Natural killer cell (primary cell): ENCODE results near the gene SLC25A48. TPM values are rescaled to one million over a fixed set of nuclear protein-coding genes. Genes with fewer than 3 reads are reported as not detected.

Experiments
- ATAC-seq, 3 donors: fragments of 150-1000 bp in 2 of 3; fragments of 200-7000 bp in 1 of 3; cut with Tn5 transposase; 1 replicate in 1 of 3; 2 replicates in 2 of 3; pipeline ENCODE4 v1.10.0; 2021; ENCODE audit warnings: mild to moderate bottlenecking in 2 of 3, moderate library complexity in 2 of 3
- DNase-seq, 2 donors: peaks; one replicate each; pipeline versions ENCODE4 v3.0.0 to v3.0.0-alpha.2; 2013 to 2021; ENCODE audit warnings: mixed read lengths in 1 of 2
- H3K27ac ChIP-seq: one replicate; pipeline ENCODE4 v1.5.1; 2013; ENCODE audit warnings: mild to moderate bottlenecking, low read length
- H3K27me3 ChIP-seq: one replicate; pipeline ENCODE4 v1.6.1; 2013; ENCODE audit warnings: low read length; ENCODE audit not compliant: control insufficient read depth, insufficient read depth
- H3K36me3 ChIP-seq: one replicate; pipeline ENCODE4 v1.6.1; 2013; ENCODE audit warnings: low read length; ENCODE audit not compliant: control insufficient read depth, insufficient read depth
- H3K4me1 ChIP-seq: one replicate; pipeline ENCODE4 v1.6.1; 2013; ENCODE audit warnings: low read length; ENCODE audit not compliant: control insufficient read depth, insufficient read depth
- H3K4me3 ChIP-seq: one replicate; pipeline ENCODE4 v1.5.1; 2013; ENCODE audit warnings: low read length
- H3K9me3 ChIP-seq: one replicate; pipeline ENCODE4 v1.6.1; 2013; ENCODE audit warnings: low read length; ENCODE audit not compliant: control insufficient read depth, insufficient read depth
- H3K27ac Mint-ChIP-seq, 2 donors: one replicate each; pipeline ENCODE4 v1.8.0; 2022; ENCODE audit warnings: mild to moderate bottlenecking in 2 of 2, mixed read lengths in 2 of 2, moderate library complexity in 1 of 2
- H3K27me3 Mint-ChIP-seq, 2 donors: one replicate each; pipeline ENCODE4 v1.8.0; 2022; ENCODE audit warnings: low read depth in 2 of 2, mixed read lengths in 2 of 2
- H3K36me3 Mint-ChIP-seq: one replicate; pipeline ENCODE4 v1.8.0; 2022; ENCODE audit warnings: mixed read lengths
- H3K4me1 Mint-ChIP-seq, 2 donors: one replicate each; pipeline ENCODE4 v1.8.0; 2022; ENCODE audit warnings: mixed read lengths in 2 of 2
- H3K4me3 Mint-ChIP-seq: one replicate; pipeline ENCODE4 v1.8.0; 2022; ENCODE audit warnings: mild to moderate bottlenecking, moderate library complexity, mixed read lengths
- H3K9me3 Mint-ChIP-seq, 2 donors: one replicate each; pipeline ENCODE4 v1.8.0; 2022; ENCODE audit warnings: mixed read lengths in 2 of 2
- CTCF ChIP-seq: fragments of 200-600 bp; IDR thresholded peaks from one replicate; pipeline ENCODE4 v1.8.0; 2022; ENCODE audit warnings: antibody characterized with exemption
- WGBS: methylation state at CpG from one replicate; pipeline ENCODE4 v1.1.7; 2013; ENCODE audit warnings: missing lambda C conversion rate; ENCODE audit not compliant: insufficient coverage; 5-methylcytosine and 5-hydroxymethylcytosine counted together
- intact Hi-C: fragments of 100-400 bp; cut with micrococcal nuclease; formaldehyde crosslinking; loops from one replicate; pipeline ENCODE4 v1.14.2; 2022
- total RNA-seq, 4 donors: library from RNA; stranded (reverse); fragments of 120-200 nt in 1 of 4; gene quantifications; one replicate each; pipeline versions ENCODE4 v1.2.3 to v1.2.4, GENCODE V29; 2013 to 2022

The SLC25A48 gene
- total RNA-seq, 3 donors from 2014 or later (not counting 1 experiment from before 2014, with no cell fraction given): not detected

- Histone ChIP-seq H3K27ac (no peak overlapping the region), H3K36me3 (no peaks in the 10 kb centered on the region), H3K9me3 (no peaks in the 10 kb centered on the region), H3K4me1 (no peaks in the 10 kb centered on the region), H3K27me3 (no peaks in the 10 kb centered on the region), H3K4me3 (no peak overlapping the region)
- Mint-ChIP-seq H3K27ac (no peak overlapping the region), H3K4me3 (no peak overlapping the region), H3K36me3 (no peaks in the 10 kb centered on the region), H3K4me1 (no peaks in the 10 kb centered on the region), H3K9me3 (no peaks in the 10 kb centered on the region), H3K27me3 (no peaks in the 10 kb centered on the region)
- ATAC-seq (no peak), DNase-seq (no peak)
- intact Hi-C loops: no loop called here
- no CpG with 5 or more reads among the region's 1 CpG for WGBS
- TF ChIP-seq CTCF: no peak
Observed at GRCh38 chr5:135823881-135824280, 10.6 kb upstream of the SLC25A48 start.

GRCh38 chr5:135824541-135825041 lies 9.9 kb upstream of the SLC25A48 start:
- H3K36me3 Mint-ChIP-seq: no peaks in the 10 kb centered on the region
- H3K27ac ChIP-seq: no peak overlapping the region
- H3K27ac Mint-ChIP-seq: no peak overlapping the region
- no peaks in the 10 kb centered on the region for H3K4me1 ChIP-seq
- H3K36me3 ChIP-seq: no peaks in the 10 kb centered on the region
- TF ChIP-seq CTCF: no peak
- WGBS: 74% methylated on average over 7 of the region's 7 CpGs
- no peak overlapping the region for H3K4me3 ChIP-seq
- no peaks in the 10 kb centered on the region for H3K4me1 Mint-ChIP-seq
- no peak overlapping the region for H3K4me3 Mint-ChIP-seq
- H3K27me3 Mint-ChIP-seq: no peaks in the 10 kb centered on the region
- no peaks in the 10 kb centered on the region for H3K9me3 Mint-ChIP-seq
- H3K27me3 ChIP-seq: no peaks in the 10 kb centered on the region
- H3K9me3 ChIP-seq: no peaks in the 10 kb centered on the region
- ATAC-seq (no peak), DNase-seq (no peak)
- intact Hi-C loops: no loop called here

GRCh38 chr5:135825373-135826220 lies 8.9 kb upstream of the SLC25A48 start:
- H3K27me3 ChIP-seq: no peaks in the 10 kb centered on the region
- DNase-seq: no peak
- H3K36me3 Mint-ChIP-seq: no peaks in the 10 kb centered on the region
- 90% methylated on average over 12 of the region's 12 CpGs for WGBS
- H3K27me3 Mint-ChIP-seq: peaks cover under 1 to 6% of the 10 kb centered on the region in 2 donors
- no peak for TF ChIP-seq CTCF
- no peaks in the 10 kb centered on the region for H3K4me1 ChIP-seq
- H3K9me3 ChIP-seq: no peaks in the 10 kb centered on the region
- H3K27ac ChIP-seq: no peak overlapping the region
- no peak for ATAC-seq
- H3K4me3 Mint-ChIP-seq: no peak overlapping the region
- H3K4me1 Mint-ChIP-seq: no peaks in the 10 kb centered on the region
- H3K4me3 ChIP-seq: no peak overlapping the region
- H3K27ac Mint-ChIP-seq: no peak overlapping the region
- H3K36me3 ChIP-seq: no peaks in the 10 kb centered on the region
- no peaks in the 10 kb centered on the region for H3K9me3 Mint-ChIP-seq
- intact Hi-C loops: no loop called here

GRCh38 chr5:135826221-135826525 lies 8.3 kb upstream of the SLC25A48 start:
- no peaks in the 10 kb centered on the region for H3K9me3 ChIP-seq
- intact Hi-C loops: no loop called here
- Mint-ChIP-seq H3K36me3 (no peaks in the 10 kb centered on the region), H3K27me3 (peaks cover 3 to 8% of the 10 kb centered on the region in 2 donors), H3K9me3 (no peaks in the 10 kb centered on the region), H3K4me3 (no peak overlapping the region), H3K27ac (no peak overlapping the region), H3K4me1 (no peaks in the 10 kb centered on the region)
- DNase-seq: no peak
- H3K27me3 ChIP-seq: no peaks in the 10 kb centered on the region
- no peaks in the 10 kb centered on the region for H3K4me1 ChIP-seq
- H3K4me3 ChIP-seq: no peak overlapping the region
- H3K27ac ChIP-seq: no peak overlapping the region
- TF ChIP-seq CTCF: no peak
- ATAC-seq: no peak
- WGBS: 94% methylated on average over 3 of the region's 3 CpGs
- H3K36me3 ChIP-seq: no peaks in the 10 kb centered on the region
